NCI-H446 (cell line): ENCODE data around the gene SPINK14.

ENCODE experiments used
- DNase-seq, 2 experiments: peaks; one replicate each; lab custom pipeline; 2025; lab: John Stamatoyannopoulos, UW

Gene SPINK14

GRCh38 chr5:148201151-148201550 lies 32.8 kb downstream of the SPINK14 start:
- DNase-seq, result no peak

GRCh38 chr5:148202531-148203203 lies 34.3 kb downstream of the SPINK14 start, which contains the start of gene SPINK6:
TSS of gene SPINK6 (plus strand) at chr5:148203042. CDS start at chr5:148203097, 55 bp downstream.
- no peak for DNase-seq

- no peak for DNase-seq
These were observed 36.9 kb downstream of the SPINK14 start for GRCh38 chr5:148205044-148205806.

- DNase-seq, result no peak
These were observed 37.5 kb downstream of the SPINK14 start for GRCh38 chr5:148205865-148206264.

- DNase-seq, result no peak
These were observed 38.3 kb downstream of the SPINK14 start for GRCh38 chr5:148206620-148207019.

GRCh38 chr5:148208226-148208625 lies 39.9 kb downstream of the SPINK14 start:
- no peak for DNase-seq

GRCh38 chr5:148209151-148209770 lies 40.9 kb downstream of the SPINK14 start:
- DNase-seq, result no peak

GRCh38 chr5:148214665-148215185 lies 46.4 kb downstream of the SPINK14 start:
- peak in 1 of 2 experiments; percentile 3 for DNase-seq

- DNase-seq, result no peak
These were observed 53.2 kb downstream of the SPINK14 start for GRCh38 chr5:148221508-148221907.

- DNase-seq, result no peak
These were observed 55.9 kb downstream of the SPINK14 start for GRCh38 chr5:148224117-148224742.
